BJ (cell line): ENCODE data around the gene FGFR2. TPM values are rescaled to one million over a fixed set of nuclear protein-coding genes. Genes with fewer than 3 reads are reported as not detected.

Source experiments
- CTCF ChIA-PET: fragments of 350-600 bp; formaldehyde crosslinking; extraction: SDS; loops from one replicate; lab custom pipeline; 2021; ENCODE audit warnings: antibody characterized with exemption, inconsistent platforms; lab: Yijun Ruan, JAX
- POLR2A ChIA-PET: fragments of 300-600 bp; sonication (Branson Sonifier 250); formaldehyde crosslinking; extraction: SDS; loops from one replicate; lab custom pipeline; 2021; ENCODE audit warnings: antibody characterized with exemption; lab: Charles Lee
- DNase-seq: peaks from one replicate; pipeline ENCODE4 v3.0.0-alpha.2; 2011; ENCODE audit warnings: low read depth
- H3K27me3 ChIP-seq: 2 replicates; pipeline ENCODE4 v1.6.0; 2011; ENCODE audit warnings: low read length; ENCODE audit not compliant: control insufficient read depth, insufficient read depth
- H3K36me3 ChIP-seq: 2 replicates; pipeline ENCODE4 v1.5.1; 2011; ENCODE audit warnings: low read length; ENCODE audit not compliant: control insufficient read depth, insufficient read depth
- H3K4me3 ChIP-seq: 2 replicates; pipeline ENCODE4 v1.5.1; 2011; ENCODE audit warnings: low read depth, mild to moderate bottlenecking, control low read depth, low read length
- CTCF ChIP-seq: IDR thresholded peaks from 2 replicates; pipeline ENCODE4 v1.5.1; 2011; ENCODE audit warnings: low read depth, mild to moderate bottlenecking, control low read depth, inconsistent platforms, low read length, moderate library complexity; ENCODE audit not compliant: insufficient read depth
- polyA plus RNA-seq: library from polyadenylated mRNA; depleted of rRNA; stranded (reverse); fragments of >200 nt; gene quantifications from 2 replicates; pipeline ENCODE4 v1.2.3, GENCODE V29; 2011

The FGFR2 gene
- polyA plus RNA-seq, 1 experiment = 0.26 TPM

GRCh38 chr10:121503587-121504051, 94.6 kb downstream of the FGFR2 start:
- POLR2A ChIA-PET = no interaction called here
- no peaks in the 10 kb centered on the region for H3K27me3 ChIP-seq

GRCh38 chr10:121501796-121502195, 96.4 kb downstream of the FGFR2 start:
- no peaks in the 10 kb centered on the region for H3K27me3 ChIP-seq
- POLR2A ChIA-PET = no interaction called here
- CTCF ChIA-PET = no interaction called here
- H3K4me3 ChIP-seq = no peak overlapping the region
- DNase-seq = no peak
- TF ChIP-seq CTCF = no peak
- H3K36me3 ChIP-seq = no peaks in the 10 kb centered on the region

More at GRCh38 chr10:121503587-121504051, 94.6 kb downstream of the FGFR2 start:
- TF ChIP-seq CTCF = no peak
- CTCF ChIA-PET = interaction anchor here (0.7 kb wide), 1 partner anchor 20 kb away, joined by 4 read pairs; no protein-coding TSS in a partner anchor
- no peak for DNase-seq
- no peak overlapping the region for H3K4me3 ChIP-seq
- no peaks in the 10 kb centered on the region for H3K36me3 ChIP-seq

- Histone ChIP-seq H3K27me3 (no peaks in the 10 kb centered on the region), H3K4me3 (no peak overlapping the region), H3K36me3 (no peaks in the 10 kb centered on the region)
- ChIA-PET POLR2A (no interaction called here), CTCF (no interaction called here)
- TF ChIP-seq CTCF = no peak
- no peak for DNase-seq
Observed at GRCh38 chr10:121500701-121501332, 97.4 kb downstream of the FGFR2 start.

GRCh38 chr10:121497513-121498470, 100.5 kb downstream of the FGFR2 start:
- no peak for TF ChIP-seq CTCF
- Histone ChIP-seq H3K4me3 (no peak overlapping the region), H3K27me3 (no peaks in the 10 kb centered on the region), H3K36me3 (no peaks in the 10 kb centered on the region)
- DNase-seq = no peak
- POLR2A ChIA-PET = no interaction called here
- CTCF ChIA-PET = no interaction called here

GRCh38 chr10:121495719-121496118, 102.5 kb downstream of the FGFR2 start:
- H3K36me3 ChIP-seq = no peaks in the 10 kb centered on the region
- CTCF ChIA-PET = no interaction called here
- DNase-seq = no peak
- TF ChIP-seq CTCF = no peak
- POLR2A ChIA-PET = no interaction called here
- H3K4me3 ChIP-seq = no peak overlapping the region
- no peaks in the 10 kb centered on the region for H3K27me3 ChIP-seq
